CD4-positive, alpha-beta T cell treated with Interleukin-2 at 100 ng/mL for 4 hours (primary cell): ENCODE measurements around the gene PREB.

Source experiments
- DNase-seq: peaks from one replicate; pipeline ENCODE4 v3.0.0-alpha.2; 2020; ENCODE audit warnings: low spot score

Gene PREB

GRCh38 chr2:27082773-27083409 lies 51.5 kb downstream of the PREB start:
- no peak for DNase-seq

- DNase-seq, result no peak
Observed at GRCh38 chr2:27081984-27082772, 52.3 kb downstream of the PREB start.
